ENCODE measurements around the gene BMP7. TPM values are rescaled to one million over a fixed set of nuclear protein-coding genes. Genes with fewer than 3 reads are reported as not detected.

The BMP7 gene
- total and polyA plus RNA-seq, 2 experiments from 2014 or later: 15.9 to 22.8 TPM

DNA sequence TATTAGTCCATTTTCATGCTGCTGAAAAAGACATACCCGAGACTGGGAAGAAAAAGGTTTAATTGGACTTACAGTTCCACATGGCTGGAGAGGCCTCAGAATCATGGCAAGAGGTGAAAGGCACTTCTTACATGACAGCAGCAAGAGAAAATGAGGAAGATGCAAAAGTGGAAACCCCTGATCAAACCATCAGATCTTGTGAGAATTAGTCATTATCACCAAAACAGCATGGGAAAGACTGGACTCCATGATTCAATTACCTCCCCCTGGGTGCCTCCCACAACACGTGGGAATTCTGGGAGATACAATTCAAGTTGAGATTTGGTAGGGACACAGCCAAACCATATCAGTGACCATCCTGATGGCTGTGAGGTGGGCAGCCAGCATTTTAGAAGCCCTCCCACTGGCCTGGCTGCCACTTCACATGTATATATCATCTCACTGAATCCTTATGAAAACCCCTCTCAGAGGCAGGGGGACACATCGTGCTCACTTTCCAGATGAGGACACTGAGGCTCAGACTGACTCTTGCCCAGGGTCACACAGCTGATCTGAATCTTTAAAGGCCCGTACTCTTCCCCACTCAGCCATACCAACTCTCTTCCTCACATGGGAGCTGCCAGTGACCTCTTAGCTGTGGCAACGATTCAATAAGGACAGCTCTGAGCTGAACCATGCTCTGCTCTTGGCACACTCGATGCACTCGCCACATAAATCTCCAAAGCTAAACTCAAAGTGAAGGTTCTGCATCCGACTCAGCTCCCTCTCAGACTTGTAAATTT is 25.7 kb downstream of the BMP7 start:
- Histone ChIP-seq H3F3A (replicated peaks; ENCODE audit: low read depth) (no peaks in the 10 kb centered on the region), H4K20me1 (replicated peaks; ENCODE audit: insufficient read depth) (0 out of 2 replicates have a peak, but pooled peaks cover 5% of the 10 kb centered on the region), H3K4me3 (no peak overlapping the region), H3K9me2 (ENCODE audit: insufficient read depth) (no peaks in the 10 kb centered on the region), H3K36me3 (ENCODE audit: insufficient read depth) (no peaks in the 10 kb centered on the region), H3K79me2 (replicated peaks; ENCODE audit: insufficient read depth) (peaks cover 4% of the 10 kb centered on the region; the same call in 1 of the 2 replicates), H3K27me3 (ENCODE audit: insufficient read depth) (no peaks in the 10 kb centered on the region), H3K4me1 (ENCODE audit: insufficient read depth) (no peaks in the 10 kb centered on the region; the same call in 1 of the 2 replicates), H2AFZ (no peak overlapping the region), H3K4me2 (no peak overlapping the region), H3K27ac (ENCODE audit: low read depth) (no peak overlapping the region)
- Mint-ChIP-seq H3K4me1 (peaks cover 14% of the 10 kb centered on the region), H3K27ac (no peak overlapping the region), H3K4me3 (no peak overlapping the region), H3K36me3 (ENCODE audit: low read depth) (peaks cover 27% of the 10 kb centered on the region), H3K27me3 (ENCODE audit: insufficient read depth, low read depth, poor library complexity) (peaks cover 9% of the 10 kb centered on the region), H3K9me3 (peaks cover 27% of the 10 kb centered on the region)
- ATAC-seq (no peak), DNase-seq (ENCODE audit: low spot score) (no peak)
- TF ChIP-seq ZNF331 (CRISPR knock-in tag; IDR thresholded peaks at IDR 0.05; ENCODE audit: low read depth) (no peak), CREB1 (CRISPR knock-in tag; IDR thresholded peaks at IDR 0.05; ENCODE audit: low read depth) (no peak), NANOG (IDR thresholded peaks at IDR 0.05; ENCODE audit: borderline replicate concordance) (no peak), EZH2 (IDR thresholded peaks at IDR 0.05; ENCODE audit: low read depth, unreplicated experiment) (no peak), ZNF462 (CRISPR knock-in tag; IDR thresholded peaks at IDR 0.05) (no peak), POLR2AphosphoS5 (IDR thresholded peaks at IDR 0.05; ENCODE audit: low read depth) (no peak), JUNB (IDR thresholded peaks at IDR 0.05; ENCODE audit: unreplicated experiment) (no peak), EZH2phosphoT487 (IDR thresholded peaks at IDR 0.05; ENCODE audit: unreplicated experiment) (no peak), STAT1 (IDR thresholded peaks at IDR 0.05; ENCODE audit: unreplicated experiment) (no peak), ZNF114 (CRISPR knock-in tag; IDR thresholded peaks at IDR 0.05) (no peak)
- TF ChIP-seq, protein P1, sequence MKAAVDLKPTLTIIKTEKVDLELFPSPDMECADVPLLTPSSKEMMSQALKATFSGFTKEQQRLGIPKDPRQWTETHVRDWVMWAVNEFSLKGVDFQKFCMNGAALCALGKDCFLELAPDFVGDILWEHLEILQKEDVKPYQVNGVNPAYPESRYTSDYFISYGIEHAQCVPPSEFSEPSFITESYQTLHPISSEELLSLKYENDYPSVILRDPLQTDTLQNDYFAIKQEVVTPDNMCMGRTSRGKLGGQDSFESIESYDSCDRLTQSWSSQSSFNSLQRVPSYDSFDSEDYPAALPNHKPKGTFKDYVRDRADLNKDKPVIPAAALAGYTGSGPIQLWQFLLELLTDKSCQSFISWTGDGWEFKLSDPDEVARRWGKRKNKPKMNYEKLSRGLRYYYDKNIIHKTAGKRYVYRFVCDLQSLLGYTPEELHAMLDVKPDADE (IDR thresholded peaks at IDR 0.05): no peak
- TF ChIP-seq, protein P2, sequence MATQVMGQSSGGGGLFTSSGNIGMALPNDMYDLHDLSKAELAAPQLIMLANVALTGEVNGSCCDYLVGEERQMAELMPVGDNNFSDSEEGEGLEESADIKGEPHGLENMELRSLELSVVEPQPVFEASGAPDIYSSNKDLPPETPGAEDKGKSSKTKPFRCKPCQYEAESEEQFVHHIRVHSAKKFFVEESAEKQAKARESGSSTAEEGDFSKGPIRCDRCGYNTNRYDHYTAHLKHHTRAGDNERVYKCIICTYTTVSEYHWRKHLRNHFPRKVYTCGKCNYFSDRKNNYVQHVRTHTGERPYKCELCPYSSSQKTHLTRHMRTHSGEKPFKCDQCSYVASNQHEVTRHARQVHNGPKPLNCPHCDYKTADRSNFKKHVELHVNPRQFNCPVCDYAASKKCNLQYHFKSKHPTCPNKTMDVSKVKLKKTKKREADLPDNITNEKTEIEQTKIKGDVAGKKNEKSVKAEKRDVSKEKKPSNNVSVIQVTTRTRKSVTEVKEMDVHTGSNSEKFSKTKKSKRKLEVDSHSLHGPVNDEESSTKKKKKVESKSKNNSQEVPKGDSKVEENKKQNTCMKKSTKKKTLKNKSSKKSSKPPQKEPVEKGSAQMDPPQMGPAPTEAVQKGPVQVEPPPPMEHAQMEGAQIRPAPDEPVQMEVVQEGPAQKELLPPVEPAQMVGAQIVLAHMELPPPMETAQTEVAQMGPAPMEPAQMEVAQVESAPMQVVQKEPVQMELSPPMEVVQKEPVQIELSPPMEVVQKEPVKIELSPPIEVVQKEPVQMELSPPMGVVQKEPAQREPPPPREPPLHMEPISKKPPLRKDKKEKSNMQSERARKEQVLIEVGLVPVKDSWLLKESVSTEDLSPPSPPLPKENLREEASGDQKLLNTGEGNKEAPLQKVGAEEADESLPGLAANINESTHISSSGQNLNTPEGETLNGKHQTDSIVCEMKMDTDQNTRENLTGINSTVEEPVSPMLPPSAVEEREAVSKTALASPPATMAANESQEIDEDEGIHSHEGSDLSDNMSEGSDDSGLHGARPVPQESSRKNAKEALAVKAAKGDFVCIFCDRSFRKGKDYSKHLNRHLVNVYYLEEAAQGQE (IDR thresholded peaks at IDR 0.05; ENCODE audit: unreplicated experiment): no peak
- TF ChIP-seq, protein P3, sequence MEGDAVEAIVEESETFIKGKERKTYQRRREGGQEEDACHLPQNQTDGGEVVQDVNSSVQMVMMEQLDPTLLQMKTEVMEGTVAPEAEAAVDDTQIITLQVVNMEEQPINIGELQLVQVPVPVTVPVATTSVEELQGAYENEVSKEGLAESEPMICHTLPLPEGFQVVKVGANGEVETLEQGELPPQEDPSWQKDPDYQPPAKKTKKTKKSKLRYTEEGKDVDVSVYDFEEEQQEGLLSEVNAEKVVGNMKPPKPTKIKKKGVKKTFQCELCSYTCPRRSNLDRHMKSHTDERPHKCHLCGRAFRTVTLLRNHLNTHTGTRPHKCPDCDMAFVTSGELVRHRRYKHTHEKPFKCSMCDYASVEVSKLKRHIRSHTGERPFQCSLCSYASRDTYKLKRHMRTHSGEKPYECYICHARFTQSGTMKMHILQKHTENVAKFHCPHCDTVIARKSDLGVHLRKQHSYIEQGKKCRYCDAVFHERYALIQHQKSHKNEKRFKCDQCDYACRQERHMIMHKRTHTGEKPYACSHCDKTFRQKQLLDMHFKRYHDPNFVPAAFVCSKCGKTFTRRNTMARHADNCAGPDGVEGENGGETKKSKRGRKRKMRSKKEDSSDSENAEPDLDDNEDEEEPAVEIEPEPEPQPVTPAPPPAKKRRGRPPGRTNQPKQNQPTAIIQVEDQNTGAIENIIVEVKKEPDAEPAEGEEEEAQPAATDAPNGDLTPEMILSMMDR (conservative IDR thresholded peaks at IDR 0.05; ENCODE audit: low read depth in 2 of 2): no peak

Measured in GM23338 (cell line).